GM20431 (cell line): ENCODE data around the gene PLCB3.

Experiments used
- in situ Hi-C: fragments of 300-500 bp; cut with MseI, MboI; formaldehyde crosslinking; loops from one replicate; pipeline ENCODE4 v1.15.0; 2020; ENCODE audit warnings: low sequenced_read_pairs; ENCODE audit not compliant: unreplicated experiment

The PLCB3 gene

DNA sequence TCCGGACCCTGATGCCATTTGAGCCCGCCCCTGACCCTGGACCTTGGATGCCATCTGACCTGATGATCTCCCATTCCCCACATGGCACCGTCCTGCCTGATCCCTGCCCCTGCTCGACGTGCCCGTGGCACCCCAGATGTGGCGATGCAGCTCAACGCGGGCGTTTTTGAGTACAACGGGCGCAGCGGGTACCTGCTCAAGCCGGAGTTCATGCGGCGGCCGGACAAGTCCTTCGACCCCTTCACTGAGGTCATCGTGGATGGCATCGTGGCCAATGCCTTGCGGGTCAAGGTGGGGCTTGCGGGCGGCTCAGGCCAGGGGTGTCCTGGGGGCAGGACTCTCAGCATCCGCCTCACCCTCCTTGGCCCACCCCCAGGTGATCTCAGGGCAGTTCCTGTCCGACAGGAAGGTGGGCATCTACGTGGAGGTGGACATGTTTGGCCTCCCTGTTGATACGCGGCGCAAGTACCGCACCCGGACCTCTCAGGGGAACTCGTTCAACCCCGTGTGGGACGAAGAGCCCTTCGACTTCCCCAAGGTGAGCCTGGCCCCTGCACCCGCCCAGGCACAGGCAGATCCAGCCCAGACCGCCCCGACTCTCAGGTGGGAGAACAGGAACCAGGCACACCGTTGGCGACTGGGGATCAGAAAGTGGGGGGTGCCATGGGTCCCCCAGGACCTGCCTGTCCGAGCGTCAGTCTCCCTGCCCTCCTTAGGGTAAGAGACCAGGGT lies 11.1 kb downstream of the PLCB3 start:
- in situ Hi-C loops, result no loop called here

DNA sequence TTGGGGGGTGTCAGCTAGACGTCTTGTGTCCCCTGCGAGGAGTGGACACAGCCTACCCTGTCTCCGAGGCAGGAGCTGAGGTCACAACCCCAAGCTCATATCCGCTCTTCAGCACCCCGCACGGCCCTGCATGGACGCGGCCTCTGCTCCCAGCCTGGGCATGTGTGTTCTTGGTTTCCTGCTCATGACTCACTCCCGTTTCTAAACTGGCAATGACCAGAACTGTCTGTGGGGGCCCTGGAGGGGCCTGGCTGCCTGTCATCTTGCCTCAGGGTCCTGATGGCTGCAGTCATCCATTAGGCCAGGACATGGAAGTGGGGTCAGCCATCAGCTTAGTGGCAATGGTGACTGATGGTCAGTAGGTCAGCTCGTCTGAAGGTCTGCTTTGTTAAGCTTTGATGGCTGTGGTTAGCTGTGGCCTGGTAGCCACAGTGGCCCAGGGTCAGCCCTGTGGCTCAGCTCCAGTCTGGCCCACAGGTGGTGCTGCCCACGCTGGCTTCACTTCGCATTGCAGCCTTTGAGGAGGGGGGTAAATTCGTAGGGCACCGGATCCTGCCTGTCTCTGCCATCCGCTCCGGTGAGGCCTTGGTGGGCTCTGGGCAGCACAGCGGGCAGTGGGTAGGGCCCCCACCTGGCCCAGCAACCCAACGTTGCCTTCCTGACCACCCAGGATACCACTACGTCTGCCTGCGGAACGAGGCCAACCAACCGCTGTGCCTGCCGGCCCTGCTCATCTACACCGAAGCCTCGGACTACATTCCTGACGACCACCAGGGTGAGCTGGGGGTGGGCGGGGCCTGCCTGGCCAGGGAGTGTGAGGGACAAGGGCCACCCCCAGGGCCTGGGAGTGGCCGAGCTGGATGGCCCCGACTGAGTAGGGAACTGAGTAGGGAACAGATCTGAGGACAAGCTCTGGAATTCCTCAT lies 12.0 kb downstream of the PLCB3 start:
- in situ Hi-C loops, result no loop called here

DNA sequence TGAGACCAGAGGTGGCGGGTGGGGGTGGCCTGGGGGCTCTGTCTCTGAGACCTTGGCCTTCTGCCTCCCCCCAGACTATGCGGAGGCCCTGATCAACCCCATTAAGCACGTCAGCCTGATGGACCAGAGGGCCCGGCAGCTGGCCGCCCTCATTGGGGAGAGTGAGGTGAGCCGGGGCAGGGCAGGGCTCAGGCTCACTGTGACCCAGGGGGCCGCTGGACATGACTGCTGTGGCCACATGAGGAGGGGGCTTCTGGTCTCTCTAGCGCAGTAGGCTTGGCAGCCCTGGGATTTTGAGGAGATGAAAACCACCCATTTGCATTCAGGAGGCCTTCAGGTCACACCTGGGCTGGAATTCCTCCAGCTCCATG lies 12.6 kb downstream of the PLCB3 start:
- in situ Hi-C loops, result no loop called here

DNA sequence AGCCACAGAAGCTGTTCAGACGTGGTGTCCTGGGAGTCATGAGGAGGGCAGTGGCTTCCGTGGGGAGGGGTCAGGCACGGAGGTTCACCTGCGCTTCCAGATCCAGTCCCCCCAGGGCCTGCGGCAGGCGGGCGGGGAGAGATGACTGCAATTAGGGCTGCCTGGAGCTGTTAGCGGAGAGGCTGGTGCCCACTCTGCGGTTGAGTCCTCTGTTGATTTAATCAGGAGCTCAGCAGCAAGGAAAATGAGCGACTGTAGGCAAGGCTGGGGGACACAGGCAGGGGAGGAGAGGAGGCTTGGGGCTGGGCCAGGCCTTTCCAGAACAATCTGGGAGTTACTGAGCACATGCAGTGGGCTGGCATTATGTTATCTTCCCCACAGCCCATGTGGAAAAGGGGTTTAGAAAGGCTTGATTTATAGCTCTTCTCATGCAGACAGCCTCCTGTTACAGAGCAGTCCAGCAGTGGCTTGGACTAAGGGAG lies 13.1 kb downstream of the PLCB3 start:
- in situ Hi-C loops, result no loop called here

DNA sequence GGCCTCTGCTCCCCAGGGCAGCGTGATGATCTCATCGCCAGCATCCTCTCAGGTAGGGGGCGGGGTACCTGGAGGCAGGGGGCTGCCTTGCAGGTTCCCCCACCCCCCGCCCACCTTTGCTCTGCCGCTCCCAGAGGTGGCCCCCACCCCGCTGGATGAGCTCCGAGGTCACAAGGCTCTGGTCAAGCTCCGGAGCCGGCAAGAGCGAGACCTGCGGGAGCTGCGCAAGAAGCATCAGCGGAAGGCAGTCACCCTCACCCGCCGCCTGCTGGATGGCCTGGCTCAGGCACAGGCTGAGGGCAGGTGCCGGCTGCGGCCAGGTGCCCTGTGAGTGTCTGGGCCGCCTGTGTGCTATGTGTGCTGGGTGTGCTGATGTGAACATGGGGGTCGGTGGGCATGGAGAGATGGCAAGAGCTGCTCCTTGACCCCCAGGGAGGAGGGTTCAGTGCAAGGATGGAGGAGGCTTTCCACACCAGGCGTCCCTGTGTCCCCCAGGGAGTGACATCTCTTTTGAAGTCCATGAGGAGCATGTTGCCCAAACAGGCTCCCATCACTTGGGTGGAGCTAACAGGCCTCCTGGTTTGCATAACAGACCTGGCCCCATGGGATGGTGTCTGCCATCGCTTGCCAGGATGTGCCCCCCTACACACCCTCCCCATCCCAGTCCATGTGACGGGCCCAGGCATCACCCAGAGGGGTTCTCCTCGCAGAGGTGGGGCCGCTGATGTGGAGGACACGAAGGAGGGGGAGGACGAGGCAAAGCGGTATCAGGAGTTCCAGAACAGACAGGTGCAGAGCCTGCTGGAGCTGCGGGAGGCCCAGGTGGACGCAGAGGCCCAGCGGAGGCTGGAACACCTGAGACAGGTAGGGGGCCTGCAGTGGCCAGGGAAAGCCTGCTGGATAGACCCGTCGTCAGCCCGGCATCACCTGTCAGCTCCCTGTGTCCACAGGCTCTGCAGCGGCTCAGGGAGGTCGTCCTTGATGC lies 14.1 kb downstream of the PLCB3 start:
- in situ Hi-C loops, result no loop called here

DNA sequence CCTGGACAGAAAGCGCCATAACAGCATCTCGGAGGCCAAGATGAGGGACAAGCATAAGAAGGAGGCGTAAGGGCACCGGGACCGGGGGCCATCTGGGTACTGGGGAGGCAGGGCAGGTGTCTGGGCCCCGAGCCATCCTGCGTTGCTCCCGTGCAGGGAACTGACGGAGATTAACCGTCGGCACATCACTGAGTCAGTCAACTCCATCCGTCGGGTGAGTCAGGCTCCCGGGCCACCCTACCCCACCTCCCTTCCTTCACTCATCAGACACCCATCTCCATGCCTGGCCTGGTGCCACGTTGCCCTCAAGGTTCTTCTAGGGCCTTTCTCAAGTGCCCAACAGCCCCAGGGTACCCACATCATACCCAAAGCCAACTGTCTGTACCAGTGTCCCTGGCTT lies 15.0 kb downstream of the PLCB3 start:
- in situ Hi-C loops, result no loop called here

DNA sequence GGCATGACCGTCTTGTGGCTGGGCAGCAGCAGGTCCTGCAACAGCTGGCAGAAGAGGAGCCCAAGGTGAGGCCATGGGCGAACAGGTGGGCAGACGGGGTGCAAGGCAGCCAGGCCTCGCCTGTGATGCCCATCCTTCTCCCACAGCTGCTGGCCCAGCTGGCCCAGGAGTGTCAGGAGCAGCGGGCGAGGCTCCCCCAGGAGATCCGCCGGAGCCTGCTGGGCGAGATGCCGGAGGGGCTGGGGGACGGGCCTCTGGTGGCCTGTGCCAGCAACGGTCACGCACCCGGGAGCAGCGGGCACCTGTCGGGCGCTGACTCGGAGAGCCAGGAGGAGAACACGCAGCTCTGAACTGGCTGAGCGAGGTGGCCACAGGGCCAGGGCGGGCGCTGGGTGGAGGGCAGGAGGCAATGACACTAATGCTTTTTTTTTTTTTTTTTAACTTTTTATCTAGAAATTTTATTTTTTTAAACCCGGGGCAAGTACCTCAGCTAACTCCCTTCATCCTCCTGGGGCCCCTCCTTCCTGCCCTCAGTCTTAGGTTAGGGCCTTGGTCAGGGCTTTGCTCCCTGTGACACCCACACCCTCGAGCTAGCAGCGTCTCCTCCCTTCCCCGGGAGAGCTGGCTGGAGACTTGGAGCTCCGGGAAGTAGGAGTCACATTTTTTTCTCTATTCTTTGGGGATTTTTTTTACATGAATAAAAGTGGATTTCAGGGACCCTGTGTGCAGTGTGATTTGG lies 16.0 kb downstream of the PLCB3 start:
- in situ Hi-C loops, result no loop called here

DNA sequence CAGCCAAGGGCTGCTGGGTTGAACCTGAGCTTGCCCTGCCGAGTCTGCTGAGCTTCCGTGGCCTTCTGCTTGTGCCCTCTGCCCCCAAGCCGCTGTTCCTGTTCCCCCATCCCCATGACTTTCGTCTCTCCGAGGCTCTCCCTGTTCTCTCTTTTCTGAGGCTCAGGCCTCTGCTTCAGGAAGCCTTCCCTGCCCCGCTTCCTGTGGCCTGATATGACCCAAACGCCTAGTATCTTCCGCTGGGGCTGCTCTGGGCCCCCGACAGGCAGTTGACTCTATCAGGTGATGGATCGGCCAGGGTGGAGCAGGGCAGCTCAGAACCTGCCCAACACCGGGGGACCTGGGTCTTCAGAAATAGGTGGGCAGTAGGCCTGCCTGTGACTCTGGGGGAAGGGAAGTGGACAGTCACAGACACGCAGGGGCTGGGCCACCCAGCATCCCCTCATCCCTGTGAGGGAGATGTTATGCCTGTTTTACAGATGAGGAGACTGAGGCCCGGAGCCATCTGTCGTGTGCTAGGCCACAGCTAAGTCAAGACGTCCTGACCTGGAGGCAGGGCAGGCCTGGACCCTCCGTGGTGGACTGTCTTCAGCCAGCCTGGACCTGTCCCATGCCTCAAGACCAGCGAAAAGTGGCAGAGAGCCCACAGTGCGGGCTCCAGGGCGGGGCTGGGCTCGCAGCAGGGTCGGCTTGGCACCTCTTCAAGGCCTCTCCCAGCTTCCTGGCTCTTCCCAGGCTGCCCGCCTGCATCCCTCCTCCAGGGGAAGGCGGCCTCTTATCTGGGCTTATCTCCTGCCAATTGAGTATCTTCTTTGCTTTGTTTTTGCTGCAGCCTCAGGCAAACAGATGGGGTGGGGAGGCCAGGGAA lies 16.9 kb downstream of the PLCB3 start:
- in situ Hi-C loops, result no loop called here

DNA sequence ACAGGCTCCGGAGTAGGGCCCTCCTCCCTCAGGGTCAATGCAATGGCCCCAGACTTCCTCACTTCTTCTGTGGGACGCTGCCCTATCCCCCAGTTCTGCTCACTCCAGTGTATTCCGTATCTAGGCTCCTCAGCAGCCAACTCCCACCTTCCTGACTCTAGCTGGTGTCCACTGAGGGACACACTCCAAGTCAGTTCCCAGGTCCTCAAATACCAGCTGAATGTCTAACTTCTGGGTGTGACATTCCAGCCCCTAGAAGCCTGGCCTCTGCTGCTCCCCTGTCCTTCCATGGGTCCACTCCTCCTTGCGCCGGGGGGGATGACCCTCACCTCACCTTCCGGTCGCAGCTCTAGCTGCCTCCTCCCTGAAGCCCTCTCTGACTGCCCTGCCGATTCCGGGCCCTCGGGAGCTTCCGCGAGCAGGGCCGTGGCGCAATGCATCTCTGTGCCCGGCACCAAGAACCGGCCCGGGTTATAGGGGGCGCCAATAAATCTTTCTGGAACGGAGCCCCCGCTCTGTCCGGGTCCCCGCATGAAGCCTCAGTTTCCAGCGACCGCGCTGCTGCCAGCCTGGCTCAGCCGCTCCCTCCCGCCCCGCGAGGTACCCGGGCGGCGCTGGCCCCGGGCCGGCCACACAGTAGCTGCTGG lies 17.7 kb downstream of the PLCB3 start:
- in situ Hi-C loops, result no loop called here

DNA sequence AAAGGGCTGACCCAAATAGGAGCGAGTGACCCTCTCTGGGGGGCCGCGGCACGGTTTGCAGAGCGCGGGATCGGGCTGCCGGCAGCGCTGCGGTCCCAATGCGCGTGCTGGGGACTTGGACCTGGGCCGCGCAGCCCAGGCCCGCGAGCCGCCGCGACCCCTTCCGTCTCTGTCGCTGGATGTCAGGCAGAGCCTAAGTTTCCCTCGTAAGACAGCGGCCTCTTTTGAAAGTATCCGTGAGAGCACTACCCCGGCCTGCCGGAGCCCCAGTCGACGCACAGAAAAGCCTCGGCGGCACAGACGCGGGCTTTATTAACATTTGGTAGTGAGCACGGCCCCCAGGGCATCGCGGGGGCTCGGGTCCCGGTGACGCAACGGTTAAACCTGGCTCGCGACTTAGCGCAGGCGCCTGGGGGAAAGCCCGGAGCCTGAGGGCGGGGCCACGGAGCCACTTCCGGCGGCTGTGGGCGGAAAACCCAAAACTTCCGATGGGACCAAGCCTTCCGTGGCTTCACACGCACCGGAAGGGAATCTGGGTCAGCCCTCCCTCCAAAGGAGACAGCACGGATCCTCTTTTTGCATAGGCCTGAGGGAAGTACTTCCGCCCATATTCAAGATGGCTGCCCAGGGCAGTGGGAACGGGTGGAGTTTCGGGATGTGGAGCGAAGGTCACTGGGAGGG lies 18.4 kb downstream of the PLCB3 start:
- in situ Hi-C loops, result no loop called here

DNA sequence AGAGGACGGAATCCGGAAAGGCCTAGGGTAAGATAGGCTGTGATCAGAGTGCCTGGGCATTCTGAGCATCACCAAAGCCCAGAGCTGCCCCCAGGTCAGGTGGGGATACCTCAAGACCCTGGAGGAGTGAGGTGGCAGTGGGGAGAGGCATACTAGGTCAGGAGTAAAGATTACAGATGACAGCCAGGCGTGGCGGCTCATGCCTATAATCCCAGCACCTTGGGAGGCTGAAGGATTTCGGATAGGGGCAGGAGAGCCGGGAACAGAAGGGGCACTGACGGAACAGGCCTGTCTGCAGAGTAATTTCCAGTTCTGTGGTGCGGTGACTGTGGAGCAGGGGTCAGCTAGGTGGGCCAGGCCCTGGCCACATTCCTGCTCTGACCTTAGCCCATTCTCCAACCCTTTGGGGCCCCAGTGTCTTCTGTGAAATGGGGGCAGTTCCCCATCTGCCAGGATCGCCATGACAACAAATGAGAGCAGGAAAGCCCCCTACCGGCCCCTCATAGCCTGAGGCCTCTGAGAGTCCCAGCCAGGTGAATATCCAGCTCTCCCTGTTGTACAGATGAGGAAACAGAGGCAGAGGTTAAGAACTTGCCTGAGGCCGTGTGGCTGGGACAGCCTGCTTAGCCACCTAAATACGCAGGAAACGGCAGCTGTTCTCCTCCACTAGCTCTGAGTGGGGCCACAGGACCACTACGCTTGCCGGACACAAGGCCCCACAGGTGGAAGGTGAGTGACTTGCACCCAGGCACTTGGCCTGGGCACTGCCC lies 23.9 kb downstream of the PLCB3 start:
- in situ Hi-C loops, result no loop called here

DNA sequence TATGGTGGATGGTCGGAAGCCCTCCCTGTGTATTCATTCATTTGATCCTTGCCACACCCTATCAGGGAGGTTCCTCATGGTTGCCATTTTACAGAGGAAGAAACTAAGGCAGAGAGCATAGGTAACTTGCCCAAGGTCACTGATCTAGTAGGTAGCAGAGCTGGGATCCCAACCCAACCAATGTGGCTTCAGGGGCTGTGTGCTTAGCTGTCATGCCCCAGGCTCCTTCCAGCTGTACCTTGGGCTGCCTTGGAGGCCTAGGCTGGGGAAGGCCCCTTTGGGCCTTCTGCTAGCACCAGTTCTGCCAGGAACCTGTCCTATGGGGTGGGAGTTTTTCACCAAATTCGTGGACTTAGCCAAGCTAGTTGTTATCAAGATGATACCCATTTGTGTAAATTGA lies 24.5 kb downstream of the PLCB3 start:
- in situ Hi-C loops, result no loop called here

DNA sequence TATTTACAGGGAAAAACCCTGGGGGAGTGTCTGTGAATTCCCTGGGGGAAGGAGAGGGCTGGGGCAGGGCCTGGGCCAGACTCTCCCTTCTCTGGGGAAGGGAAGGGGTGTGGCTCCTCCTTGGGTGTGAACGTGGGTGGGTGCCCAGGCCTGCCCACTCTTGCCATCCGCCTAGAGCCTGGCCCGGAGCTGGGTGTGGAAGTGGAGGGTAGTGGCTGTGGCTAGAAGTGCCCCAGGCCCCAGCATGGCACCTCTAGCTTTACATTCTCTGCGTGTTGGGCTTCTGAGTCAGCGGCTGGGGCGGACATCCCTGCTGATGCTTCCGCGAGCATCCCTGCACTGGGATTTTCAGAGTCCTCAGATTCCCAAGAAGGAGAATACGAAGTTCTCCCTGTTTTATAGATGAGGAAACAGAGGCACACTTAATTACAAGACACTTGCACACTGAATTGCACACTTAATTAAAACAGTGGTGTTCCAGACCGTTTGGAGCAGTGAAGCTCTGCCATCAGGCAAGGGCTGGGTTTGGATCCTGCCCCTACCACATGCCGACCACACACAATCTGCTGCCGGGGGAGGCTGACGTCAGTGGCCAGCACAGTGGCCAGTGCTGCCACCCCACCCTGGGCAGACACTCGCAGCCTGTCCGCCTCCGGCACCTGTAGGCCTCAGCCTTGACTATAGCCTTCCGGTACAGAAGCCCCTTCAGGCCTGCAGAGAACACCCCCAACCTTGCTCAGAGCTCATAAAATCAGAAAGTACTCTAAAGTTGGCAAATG lies 25.5 kb downstream of the PLCB3 start:
- in situ Hi-C loops, result no loop called here

DNA sequence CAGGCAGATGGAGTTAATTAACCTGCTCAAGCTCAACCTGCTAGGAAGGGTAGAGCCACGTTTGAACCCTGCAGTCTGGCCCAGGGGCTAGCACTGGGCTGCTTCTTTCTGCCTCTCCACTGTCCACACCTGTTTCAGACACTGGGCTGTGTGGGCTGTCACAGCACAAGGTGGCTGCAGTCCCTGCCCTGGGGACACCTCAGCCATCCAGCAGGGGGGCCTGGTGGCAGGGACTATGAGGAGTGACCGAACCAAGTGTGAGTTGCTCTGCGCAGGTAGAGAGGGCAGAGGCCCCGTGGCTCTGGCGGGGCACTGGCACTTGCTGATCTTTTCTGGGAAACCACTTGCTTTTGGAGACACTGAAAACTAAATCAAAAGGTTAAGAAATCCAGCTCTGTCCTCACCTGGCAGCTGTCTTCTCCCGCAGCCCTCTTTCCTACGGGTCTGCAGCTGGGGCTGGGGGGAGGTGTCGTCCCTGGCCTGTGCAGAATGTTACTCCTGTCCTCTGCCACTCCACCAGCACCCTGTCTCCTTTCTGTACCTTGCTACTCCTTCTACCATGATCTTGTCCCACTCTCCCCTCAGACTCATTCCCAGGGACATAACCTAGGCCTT lies 27.4 kb downstream of the PLCB3 start:
- in situ Hi-C loops, result no loop called here

DNA sequence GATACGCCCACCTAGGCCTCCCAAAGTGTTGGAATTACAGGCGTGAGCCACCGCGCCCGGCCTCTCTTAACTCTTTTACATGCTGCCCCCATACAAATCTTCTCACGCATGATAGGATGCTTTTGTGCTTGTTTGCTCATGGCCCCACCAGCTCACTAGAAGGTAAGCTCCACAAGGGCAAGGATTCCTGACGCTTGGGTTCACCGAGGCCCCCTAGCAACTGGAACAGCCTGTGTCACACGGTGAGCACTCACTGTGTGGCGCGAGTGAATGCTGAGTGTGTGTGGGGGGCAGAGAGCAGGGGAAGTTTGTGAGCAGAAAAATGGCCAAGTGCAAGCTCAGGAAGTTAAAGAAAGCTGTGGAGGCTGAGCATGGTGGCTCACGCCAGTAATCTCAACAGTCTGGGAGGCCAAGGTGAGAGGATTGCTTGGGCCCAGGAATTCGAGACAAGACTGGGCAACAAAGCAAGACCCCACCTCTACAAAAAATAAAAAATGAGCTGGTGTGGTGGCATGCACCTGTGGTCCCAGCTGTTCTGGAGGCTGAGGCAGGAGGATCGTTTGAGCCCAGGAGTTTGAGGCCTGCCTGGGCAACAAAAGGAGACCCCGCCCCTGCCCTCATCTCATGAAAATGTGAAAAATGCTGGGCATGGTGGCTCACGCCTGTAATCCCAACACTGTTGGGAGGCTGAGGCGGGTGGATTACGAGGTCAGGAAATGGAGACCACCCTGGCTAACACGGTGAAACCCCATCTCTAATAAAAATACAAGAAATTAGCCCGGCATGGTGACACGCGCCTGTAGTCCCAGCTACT lies 30.8 kb downstream of the PLCB3 start:
- in situ Hi-C loops, result no loop called here
